Right cardiac atrium (tissue), 5 donors: Measurements from ENCODE around the gene MTCH1. TPM values are rescaled to one million over a fixed set of nuclear protein-coding genes. Genes with fewer than 3 reads are reported as not detected.

Experiments used
- ATAC-seq, 2 donors: fragments of 200-7000 bp; cut with Tn5 transposase; one replicate each; pipeline versions ENCODE4 v1.8.0 to v1.9.1; 2020; ENCODE audit warnings: moderate library complexity in 2 of 2, mild to moderate bottlenecking in 1 of 2
- DNase-seq, 3 donors: peaks; one replicate each; pipeline ENCODE4 v3.0.0-alpha.2; 2020
- H3K27ac ChIP-seq: one replicate; pipeline ENCODE4 v1.5.1; 2013; ENCODE audit warnings: mild to moderate bottlenecking, low read length, control low read depth, moderate library complexity
- H3K27me3 ChIP-seq: one replicate; pipeline ENCODE4 v1.6.1; 2013; ENCODE audit not compliant: control insufficient read depth, insufficient read depth
- H3K4me1 ChIP-seq: one replicate; pipeline ENCODE4 v1.6.1; 2013; ENCODE audit warnings: low read length; ENCODE audit not compliant: control insufficient read depth, insufficient read depth
- H3K4me3 ChIP-seq: one replicate; pipeline ENCODE4 v1.5.1; 2013; ENCODE audit warnings: low read length, control low read depth
- H3K9me3 ChIP-seq: one replicate; pipeline ENCODE4 v1.6.1; 2013; ENCODE audit warnings: low read length; ENCODE audit not compliant: control insufficient read depth
- WGBS: extraction: QIAGEN DNeasy Blood & Tissue Kit; methylation state at CpG from one replicate; pipeline ENCODE4 v1.1.7; 2013; 5-methylcytosine and 5-hydroxymethylcytosine counted together
- intact Hi-C, 4 donors: fragments of 100-400 bp; cut with DNase I; formaldehyde crosslinking; loops; one replicate each; pipeline versions ENCODE4 v1.11.0 to v1.14.0; 2022 to 2023
- polyA plus RNA-seq: library from polyadenylated mRNA; stranded (reverse); fragments of 200-250 nt; gene quantifications from one replicate; pipeline ENCODE4 v1.2.3, GENCODE V29; 2013
- total RNA-seq, 4 donors: library from RNA; stranded (reverse); fragmentation: NEBNext Ultra II Directional; extraction: Animal tissue kit (Norgen Biotek cat#: 25700); gene quantifications; one replicate each; pipeline ENCODE4 v1.2.1, GENCODE V29; 2021
- donor health status: healthy with polysubstance abuse.
- donor health status: DM: no; HTN: yes; CAD: no.
- donor health status: DM: no; HTN: no; CAD: no.
- donor health status: DM: no; HTN: yes; CAD: no; lungs with severe emphysema.
- donor health status: DM: yes; HTN: yes; CAD: no.

Gene MTCH1
- total and polyA plus RNA-seq, 5 donors: 198 to 249 (median 225) TPM

DNA sequence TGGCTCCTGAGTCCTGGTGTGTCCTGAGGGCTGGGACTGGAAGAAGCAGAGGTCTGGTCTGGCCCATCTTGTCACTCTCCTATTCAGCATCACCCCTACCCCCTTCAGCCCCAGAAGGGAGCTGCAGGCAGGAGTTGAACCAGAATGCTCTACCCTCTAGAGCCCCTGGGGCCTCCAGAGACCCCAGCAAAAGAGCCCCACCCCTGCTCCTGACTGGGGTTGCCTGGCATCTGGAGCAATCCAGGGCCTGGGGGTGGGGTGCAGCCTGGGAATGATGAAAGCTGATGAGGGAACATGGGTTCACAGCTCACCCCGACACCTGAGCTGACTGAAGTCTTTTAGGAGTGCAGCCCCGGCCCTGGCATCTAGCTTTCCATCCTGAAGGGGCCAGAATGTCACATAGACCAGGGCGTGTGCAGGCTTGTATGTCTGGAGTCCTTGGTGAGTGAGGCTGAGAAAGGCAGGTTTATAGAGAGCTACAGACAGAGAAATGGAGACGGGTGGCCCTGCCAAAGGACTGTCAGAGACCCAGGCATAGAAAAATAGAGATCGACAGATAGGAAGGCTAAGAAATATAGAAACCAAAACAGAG is 31.7 kb upstream of the MTCH1 start:
- ATAC-seq (peak; percentile 2 to 7), DNase-seq (peak in 1 of 3 donors; percentile 51)
- Histone ChIP-seq H3K27ac (no peak overlapping the region), H3K4me1 (peaks cover 3% of the 10 kb centered on the region), H3K27me3 (no peaks in the 10 kb centered on the region), H3K4me3 (no peak overlapping the region), H3K9me3 (no peaks in the 10 kb centered on the region)
- WGBS: 54% methylated on average over 5 of the region's 5 CpGs
- intact Hi-C loops: loop anchor here (5.0 to 10.0 kb wide), 2 partner anchors 195 to 253 kb away; no protein-coding TSS in a partner anchor

DNA sequence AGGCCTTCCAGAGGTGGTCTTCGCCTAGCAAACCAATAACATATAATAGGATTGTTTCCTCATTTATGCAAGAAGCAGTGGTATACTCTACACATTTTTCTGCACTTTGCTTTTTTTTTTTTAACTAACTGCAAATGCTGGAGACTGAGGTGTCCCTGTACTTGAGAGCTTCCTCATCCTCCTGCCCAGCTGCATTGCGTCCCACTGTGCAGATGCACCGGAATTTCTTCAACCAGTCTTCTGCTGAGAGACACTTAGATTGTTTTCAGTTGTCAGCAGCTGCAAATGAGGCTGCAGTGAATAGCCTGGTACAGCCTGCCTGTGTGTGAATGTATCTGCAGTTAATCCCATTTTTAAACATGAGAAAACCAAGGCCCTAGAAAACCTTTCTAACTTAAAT is 31.0 kb upstream of the MTCH1 start:
- DNase-seq (peak in 1 of 3 donors; percentile 9), ATAC-seq (no peak)
- Histone ChIP-seq H3K9me3 (no peaks in the 10 kb centered on the region), H3K27ac (no peak overlapping the region), H3K27me3 (no peaks in the 10 kb centered on the region), H3K4me3 (no peak overlapping the region), H3K4me1 (peaks cover 3% of the 10 kb centered on the region)
- intact Hi-C loops: loop anchor here (5.0 to 10.0 kb wide), 2 partner anchors 195 to 252 kb away; no protein-coding TSS in a partner anchor
- WGBS: 80% methylated on average over 3 of the region's 3 CpGs

GRCh38 chr6:37015532-37015931 is 29.5 kb upstream of the MTCH1 start:
- Histone ChIP-seq H3K27ac (no peak overlapping the region), H3K4me3 (no peak overlapping the region), H3K27me3 (no peaks in the 10 kb centered on the region), H3K4me1 (peaks cover 3% of the 10 kb centered on the region), H3K9me3 (no peaks in the 10 kb centered on the region)
- intact Hi-C loops: loop anchor here (5.0 to 10.0 kb wide), 2 partner anchors 197 to 251 kb away; no protein-coding TSS in a partner anchor
- ATAC-seq: no peak
- WGBS: 88% methylated on average over 9 of the region's 9 CpGs
- DNase-seq: no peak

DNA sequence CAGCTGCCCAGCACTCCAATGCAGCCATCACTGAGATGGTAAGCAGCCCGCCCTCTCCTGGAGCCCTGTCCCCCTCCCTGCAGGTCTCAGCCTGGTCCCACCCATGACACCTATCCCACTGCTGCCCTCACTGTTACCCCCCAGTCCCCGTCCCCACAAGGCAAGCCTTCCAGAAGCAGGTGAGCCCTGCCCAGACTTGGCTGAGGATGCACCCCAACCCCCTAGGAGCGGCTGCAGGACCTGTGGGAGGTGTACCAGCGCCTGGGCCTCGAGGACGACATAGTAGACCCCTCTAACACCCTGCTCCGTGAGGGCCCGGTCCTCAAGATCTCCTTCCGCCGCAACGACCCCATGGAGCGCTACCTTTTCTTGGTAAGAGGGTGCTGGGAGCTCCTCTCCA is 28.7 kb upstream of the MTCH1 start:
- Histone ChIP-seq H3K4me1 (peaks cover 3% of the 10 kb centered on the region), H3K9me3 (no peaks in the 10 kb centered on the region), H3K27ac (no peak overlapping the region), H3K4me3 (no peak overlapping the region), H3K27me3 (no peaks in the 10 kb centered on the region)
- ATAC-seq (no peak), DNase-seq (peak in 1 of 3 donors; percentile 19)
- intact Hi-C loops: loop anchor here (5.0 to 10.0 kb wide), 2 partner anchors 198 to 250 kb away; no protein-coding TSS in a partner anchor
- 87% methylated on average over 12 of the region's 12 CpGs for WGBS

DNA sequence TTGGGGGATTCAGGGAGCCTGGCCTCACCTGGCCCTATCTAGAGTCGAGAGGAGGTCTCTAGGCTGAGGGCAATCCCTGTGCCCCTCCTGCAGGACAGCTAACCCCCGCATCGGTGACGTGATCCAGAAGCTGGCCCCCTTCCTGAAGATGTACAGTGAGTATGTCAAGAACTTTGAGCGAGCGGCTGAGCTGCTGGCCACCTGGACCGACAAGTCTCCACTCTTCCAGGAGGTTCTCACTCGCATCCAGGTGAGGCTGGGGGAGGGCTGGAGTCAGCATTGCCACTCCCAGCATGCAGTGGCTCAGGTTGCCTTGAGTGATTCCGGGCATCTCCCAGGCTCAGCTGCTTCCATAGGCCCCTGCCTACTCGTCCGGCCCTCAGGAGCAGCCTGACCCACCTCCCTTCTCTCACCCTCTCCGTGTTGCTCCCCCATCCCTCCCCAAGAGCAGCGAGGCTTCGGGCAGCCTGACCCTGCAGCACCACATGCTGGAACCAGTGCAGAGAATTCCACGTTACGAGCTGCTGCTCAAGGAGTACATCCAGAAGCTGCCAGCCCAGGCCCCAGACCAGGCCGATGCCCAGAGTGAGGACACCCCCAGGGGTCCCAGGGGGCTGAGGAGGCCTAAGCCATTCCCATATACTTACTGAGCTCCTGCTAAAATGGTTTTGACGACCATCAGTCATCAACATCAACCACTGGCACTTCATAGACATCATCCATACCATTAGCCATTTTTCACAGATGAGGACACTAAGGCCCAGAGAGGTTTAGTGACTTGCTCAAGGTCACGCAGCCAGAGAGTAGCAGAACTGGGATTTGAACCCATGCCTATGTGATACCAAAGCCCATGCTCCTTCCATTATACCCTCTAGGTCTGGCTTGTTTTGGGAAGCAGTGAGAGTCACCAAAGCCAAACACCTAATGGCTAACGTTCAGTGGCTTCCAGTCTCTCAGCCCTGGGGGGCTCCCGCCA is 27.8 kb upstream of the MTCH1 start:
- no peak overlapping the region for H3K27ac ChIP-seq
- no peaks in the 10 kb centered on the region for H3K9me3 ChIP-seq
- no peak overlapping the region for H3K4me3 ChIP-seq
- H3K27me3 ChIP-seq: no peaks in the 10 kb centered on the region
- DNase-seq (no peak), ATAC-seq (no peak)
- H3K4me1 ChIP-seq: peaks cover 3% of the 10 kb centered on the region
- 85% methylated on average over 21 of the region's 21 CpGs for WGBS
- intact Hi-C loops: loop anchor here in 3 of 4 donors (10.0 kb wide), 1 partner anchor 249 kb away; no protein-coding TSS in a partner anchor

- Histone ChIP-seq H3K9me3 (no peaks in the 10 kb centered on the region), H3K27me3 (no peaks in the 10 kb centered on the region), H3K4me1 (no peaks in the 10 kb centered on the region), H3K27ac (no peak overlapping the region), H3K4me3 (no peak overlapping the region)
- 82% methylated on average over 11 of the region's 11 CpGs for WGBS
- DNase-seq: peak in 1 of 3 donors; percentile 19
- ATAC-seq: no peak
- intact Hi-C loops: loop anchor here in 3 of 4 donors (10.0 kb wide), 1 partner anchor 247 kb away; no protein-coding TSS in a partner anchor
These were observed 25.8 kb upstream of the MTCH1 start for GRCh38 chr6:37011656-37012378.

- no peak for ATAC-seq
- H3K4me3 ChIP-seq: no peak overlapping the region
- H3K27me3 ChIP-seq: no peaks in the 10 kb centered on the region
- H3K4me1 ChIP-seq: no peaks in the 10 kb centered on the region
- no peak overlapping the region for H3K27ac ChIP-seq
- DNase-seq: no peak
- intact Hi-C loops: loop anchor here in 3 of 4 donors (10.0 kb wide), 1 partner anchor 246 kb away; no protein-coding TSS in a partner anchor
- no peaks in the 10 kb centered on the region for H3K9me3 ChIP-seq
- WGBS: 86% methylated on average over 10 of the region's 10 CpGs
These were observed 24.5 kb upstream of the MTCH1 start for GRCh38 chr6:37010402-37010892.

- WGBS: 86% methylated on average over 15 of the region's 15 CpGs
- no peak overlapping the region for H3K4me3 ChIP-seq
- intact Hi-C loops: loop anchor here in 1 of 4 donors (10.0 kb wide), 1 partner anchor 114 kb away; no protein-coding TSS in a partner anchor
- no peaks in the 10 kb centered on the region for H3K27me3 ChIP-seq
- DNase-seq (no peak), ATAC-seq (peak in 1 of 2 donors; percentile 25)
- H3K4me1 ChIP-seq: no peaks in the 10 kb centered on the region
- no peak overlapping the region for H3K27ac ChIP-seq
- no peaks in the 10 kb centered on the region for H3K9me3 ChIP-seq
These were observed 22.8 kb upstream of the MTCH1 start for GRCh38 chr6:37008484-37009465.

DNA sequence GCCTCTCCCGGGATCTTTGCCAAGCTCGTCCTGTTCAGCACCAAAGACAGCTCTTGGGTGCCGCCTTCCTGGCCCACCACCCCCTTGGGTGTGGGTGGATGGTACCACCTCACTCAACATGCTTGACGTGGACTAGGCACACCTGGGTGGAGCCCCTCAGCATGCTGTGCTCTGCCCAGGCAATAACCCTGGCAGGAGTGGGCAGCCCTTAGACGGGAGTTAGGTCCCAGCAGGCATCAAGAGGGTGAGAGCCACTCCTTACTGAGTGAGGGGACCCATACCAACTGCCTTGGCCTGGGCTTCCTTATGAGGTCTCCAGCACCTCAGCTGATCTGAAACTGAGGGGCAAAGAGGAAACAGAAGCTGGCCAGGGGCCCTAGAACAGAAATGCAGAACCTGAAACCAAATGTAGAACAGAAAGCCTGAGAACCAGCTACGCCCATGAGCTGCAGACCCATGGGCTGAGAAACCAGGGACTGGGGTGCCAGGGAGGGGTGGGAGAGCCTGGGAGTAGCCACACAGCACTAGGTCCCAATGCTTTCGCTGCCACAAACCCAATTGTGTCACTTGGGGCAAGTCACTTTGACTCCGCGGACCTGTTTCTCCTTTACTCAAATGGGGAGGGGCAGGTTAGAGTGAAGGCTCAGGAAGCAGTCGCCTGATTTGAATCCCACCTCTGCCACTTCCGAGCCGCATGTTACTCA is 21.5 kb upstream of the MTCH1 start:
- Histone ChIP-seq H3K27me3 (no peaks in the 10 kb centered on the region), H3K27ac (no peak overlapping the region), H3K4me3 (no peak overlapping the region), H3K4me1 (no peaks in the 10 kb centered on the region), H3K9me3 (no peaks in the 10 kb centered on the region)
- intact Hi-C loops: loop anchor here in 1 of 4 donors (10.0 kb wide), 1 partner anchor 113 kb away; no protein-coding TSS in a partner anchor
- DNase-seq (peak; percentile 44 to 75 (median 71)), ATAC-seq (peak; percentile 47 to 49)
- WGBS: 60% methylated on average over 12 of the region's 12 CpGs
